ENCODE measurements around the gene CALML6. TPM values are rescaled to one million over a fixed set of nuclear protein-coding genes. Genes with fewer than 3 reads are reported as not detected.

Gene CALML6
- total RNA-seq, 4 donors from 2014 or later: 0.42 to 0.78 TPM; not detected in 2

Other genes starting within 250 kb of the CALML6 start
- 10 to 100 TPM; 38.2 to 67.8 (median 46.1) TPM for gene SLC35E2B, start 222.5 kb upstream of the CALML6 start, total RNA-seq
- gene CDK11A, start 190.9 kb upstream of the CALML6 start, total RNA-seq: 10 to 100 TPM; 36.1 to 71.1 (median 54.6) TPM
- gene NADK, start 136.8 kb upstream of the CALML6 start, total RNA-seq: 100 to 1,000 TPM; 111 to 145 (median 119) TPM
- gene GNB1, start 24.2 kb upstream of the CALML6 start, total RNA-seq: 100 to 1,000 TPM; 150 to 191 (median 159) TPM
- 1 to 10 TPM in 1 of 4 donors, not detected in 3; 1.0 TPM for gene TMEM52, start 4.0 kb downstream of the CALML6 start, total RNA-seq
- gene CFAP74, start 88.5 kb downstream of the CALML6 start, total RNA-seq: not detected
- 1 to 10 TPM in 1 of 4 donors, not detected in 3; 1.0 TPM for gene GABRD, start 104.1 kb downstream of the CALML6 start, total RNA-seq
- 1 to 10 TPM; 2.0 to 3.9 (median 2.8) TPM for gene PRKCZ, start 135.2 kb downstream of the CALML6 start, total RNA-seq

All from tibial nerve (tissue), 4 donors.